Esophagus muscularis mucosa (tissue), 4 donors: ENCODE data around the gene CLEC4C.

Experiments
- CTCF ChIP-seq, 3 experiments: fragments of 200-600 bp in 2 of 3; fragments of 450-650 bp in 1 of 3; sonication (generic) in 2 of 3; IDR thresholded peaks; one replicate each; pipeline ENCODE4 v1.5.1; 2017 to 2019; ENCODE audit warnings: antibody characterized with exemption in 3 of 3, mild to moderate bottlenecking in 2 of 3, moderate library complexity in 1 of 3
- EP300 ChIP-seq: sonication (generic); formaldehyde crosslinking; IDR thresholded peaks from one replicate; pipeline ENCODE4 v1.6.1; 2017; ENCODE audit warnings: antibody characterized with exemption
- POLR2A ChIP-seq: fragments of 450-650 bp; IDR thresholded peaks from one replicate; pipeline ENCODE4 v1.6.1; 2017; ENCODE audit warnings: antibody characterized with exemption, moderate library complexity, mild to moderate bottlenecking, low read depth
- POLR2AphosphoS5 ChIP-seq, 2 donors: sonication (generic); formaldehyde crosslinking; IDR thresholded peaks; one replicate each; pipeline ENCODE4 v1.6.1; 2017; ENCODE audit warnings: antibody characterized with exemption in 2 of 2

GRCh38 chr12:7723926-7724325, 23.2 kb downstream of the CLEC4C start:
- no peak for TF ChIP-seq CTCF (IDR thresholded peaks at IDR 0.05)
- TF ChIP-seq POLR2A, result no peak
- no peak for TF ChIP-seq POLR2AphosphoS5 (IDR thresholded peaks at IDR 0.05)
- no peak for TF ChIP-seq EP300
